GM21360 (cell line): ENCODE measurements around the gene MYLIP.
"Not testable (repeated sequence)": the region's sequence is repeated elsewhere in the genome, so short reads cannot be mapped to it uniquely, and the experiment has no call there.

Source experiments
- ATAC-seq: cut with Tn5 transposase; IDR thresholded peaks from one replicate; pipeline ENCODE4 v1.9.1; 2021; ENCODE audit warnings: mild to moderate bottlenecking, moderate library complexity; ENCODE audit not compliant: unreplicated experiment

MYLIP gene

DNA sequence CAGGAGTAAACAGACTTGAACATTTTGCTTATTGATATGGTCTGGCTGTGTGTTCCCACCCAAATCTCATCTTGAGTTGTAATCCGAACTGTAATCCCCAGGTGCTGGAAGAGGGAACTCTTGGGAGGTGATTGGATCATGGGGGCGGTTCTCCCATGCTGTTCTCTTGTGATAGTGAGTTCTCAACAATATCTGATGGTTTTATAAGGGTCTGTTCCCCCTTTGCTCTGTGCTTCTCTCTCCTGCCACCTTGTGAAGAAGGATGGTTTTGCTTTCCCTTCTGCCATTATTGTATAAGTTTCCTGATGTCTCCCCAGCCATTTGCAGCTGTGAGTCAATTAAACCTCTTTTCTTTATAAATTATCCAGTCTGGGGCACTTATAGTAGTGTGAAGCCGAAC lies 40.0 kb downstream of the MYLIP start:
- ATAC-seq: no peak

DNA sequence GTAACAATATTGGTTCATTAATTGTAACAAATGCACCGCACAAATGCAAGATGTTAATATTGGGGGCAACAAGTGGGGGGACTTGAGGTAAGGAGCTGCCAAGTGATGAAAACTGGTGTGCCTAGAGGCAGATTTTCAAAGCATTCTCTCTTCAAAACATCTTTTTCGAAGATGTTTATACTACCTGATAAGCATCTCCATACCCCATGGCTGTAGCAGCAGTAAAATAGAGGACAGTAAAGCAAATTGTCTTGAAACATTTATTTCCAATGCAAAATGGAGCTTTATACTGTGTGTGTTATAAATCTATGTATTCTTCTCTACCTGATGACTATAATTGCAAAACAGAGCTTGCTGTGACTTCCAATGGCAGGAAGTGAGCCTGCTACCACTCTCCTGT lies 42.5 kb downstream of the MYLIP start:
- ATAC-seq: no peak

DNA sequence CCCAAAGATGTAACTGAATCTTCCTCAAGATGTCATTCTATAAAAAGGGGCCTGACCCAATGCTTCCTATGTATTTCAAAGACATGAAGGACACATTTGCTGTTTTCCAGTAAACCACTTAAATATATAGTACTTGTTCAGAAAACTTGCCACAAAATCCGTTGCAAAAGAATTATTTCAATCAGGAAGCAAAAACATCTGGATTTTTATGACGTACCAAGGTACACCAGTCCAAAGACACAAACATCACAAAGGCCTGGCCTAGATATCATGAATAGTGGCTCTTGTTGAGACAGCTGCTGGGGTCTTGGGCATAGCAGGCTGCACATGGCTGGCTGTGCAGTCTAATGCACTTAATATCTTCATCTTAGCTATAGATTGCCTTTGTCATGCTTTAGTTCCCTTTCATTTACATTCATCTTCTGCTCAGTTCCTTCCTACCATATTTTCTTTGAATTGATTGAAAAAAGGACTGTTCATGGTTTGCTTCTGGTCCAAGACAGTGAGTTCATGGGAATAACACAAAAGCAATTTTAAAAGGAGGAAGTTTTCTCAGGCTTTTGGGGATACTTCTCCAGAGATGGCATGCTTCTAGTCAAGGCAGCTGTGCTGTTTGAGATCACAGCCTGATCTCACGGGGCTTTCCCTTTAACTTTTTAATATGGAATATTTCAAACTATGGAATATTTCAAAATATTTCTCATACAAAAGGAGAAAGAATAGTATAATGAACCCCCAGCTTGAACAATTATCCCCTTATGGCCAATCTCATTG lies 44.5 kb downstream of the MYLIP start:
- ATAC-seq: no peak

DNA sequence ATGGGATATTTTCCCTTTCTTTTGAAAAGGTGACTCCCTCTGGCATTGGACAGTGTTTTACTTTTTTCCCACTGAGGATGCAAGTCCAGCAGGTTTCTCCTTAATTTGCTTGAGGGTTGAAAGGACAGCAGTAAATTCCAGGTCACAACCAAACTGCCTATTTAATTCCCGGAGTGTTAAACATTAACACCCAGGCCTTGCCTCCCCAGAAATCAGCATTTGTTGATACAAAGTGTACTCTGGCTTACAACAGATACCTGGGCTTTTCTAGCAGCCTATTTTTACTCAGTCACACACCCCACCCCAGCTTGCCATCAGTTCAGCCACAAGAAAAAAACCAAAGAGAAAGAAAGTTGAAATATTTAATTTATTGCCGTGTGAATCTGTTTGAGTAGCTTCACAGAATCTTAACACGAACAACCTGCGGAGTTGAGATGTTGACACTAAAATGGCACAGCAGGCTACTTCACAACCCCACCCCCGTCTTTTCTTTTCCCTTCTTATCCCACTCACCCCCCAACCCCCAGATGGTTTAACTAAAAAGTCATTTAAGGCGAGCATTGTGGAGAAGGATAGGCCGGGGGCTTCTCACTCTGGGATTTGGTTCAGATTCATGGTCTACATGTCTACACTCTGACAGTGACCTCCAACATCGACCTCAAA lies 45.7 kb downstream of the MYLIP start:
- no peak for ATAC-seq

DNA sequence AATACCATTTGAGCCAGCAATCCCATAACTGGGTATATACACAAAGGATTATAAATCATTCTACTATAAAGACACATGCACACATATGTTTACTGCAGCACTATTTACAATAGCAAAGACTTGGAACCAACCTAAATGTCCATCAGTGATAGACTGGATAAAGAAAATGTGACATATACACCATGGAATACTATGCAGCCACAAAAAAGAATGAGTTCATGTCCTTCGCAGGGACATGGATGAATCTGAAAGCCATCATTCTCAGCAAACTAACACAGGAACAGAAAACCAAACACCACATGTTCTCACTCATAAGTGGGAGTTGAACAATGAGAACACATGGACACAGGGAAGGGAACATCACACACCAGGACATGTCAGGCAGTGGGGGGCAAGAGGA lies 47.7 kb downstream of the MYLIP start:
- not testable (repeated sequence) for ATAC-seq

DNA sequence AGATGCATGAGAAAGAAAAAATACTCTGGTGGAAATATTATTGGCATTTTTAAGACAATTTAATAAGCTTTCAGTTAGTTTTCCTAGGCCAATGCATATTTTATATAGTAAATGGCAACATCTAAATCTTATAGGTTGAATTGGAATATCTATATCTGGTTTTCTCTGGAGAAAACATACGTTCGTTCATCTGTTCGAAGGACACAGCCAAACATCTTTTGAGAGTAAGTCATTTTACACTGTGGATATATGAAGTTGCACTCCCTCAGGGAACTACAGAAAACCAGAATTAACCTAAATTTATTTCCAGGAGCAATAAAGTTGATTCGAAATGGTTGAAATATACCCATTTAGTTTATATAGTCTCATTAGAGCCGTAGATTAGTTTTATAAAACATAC lies 49.0 kb downstream of the MYLIP start:
- ATAC-seq: no peak

DNA sequence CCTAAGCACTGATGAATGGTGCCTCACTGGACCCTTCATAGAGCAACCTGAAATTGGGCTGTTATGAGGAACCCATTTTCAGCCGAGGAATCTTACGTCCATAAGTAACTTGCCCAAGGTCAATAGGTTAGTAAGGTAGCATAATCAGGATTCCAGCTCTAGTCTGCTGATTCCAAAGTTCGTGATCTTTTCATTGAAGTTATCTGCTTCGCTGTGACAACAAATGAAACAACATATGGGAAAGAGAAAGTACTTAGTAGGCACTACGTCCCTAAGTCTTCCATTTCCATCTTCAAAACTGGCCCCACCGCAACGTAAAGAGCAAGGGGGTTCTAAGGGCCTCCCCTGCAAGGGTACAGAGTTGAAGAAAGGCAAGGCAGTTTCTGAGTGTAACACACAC lies 49.5 kb downstream of the MYLIP start:
- no peak for ATAC-seq

DNA sequence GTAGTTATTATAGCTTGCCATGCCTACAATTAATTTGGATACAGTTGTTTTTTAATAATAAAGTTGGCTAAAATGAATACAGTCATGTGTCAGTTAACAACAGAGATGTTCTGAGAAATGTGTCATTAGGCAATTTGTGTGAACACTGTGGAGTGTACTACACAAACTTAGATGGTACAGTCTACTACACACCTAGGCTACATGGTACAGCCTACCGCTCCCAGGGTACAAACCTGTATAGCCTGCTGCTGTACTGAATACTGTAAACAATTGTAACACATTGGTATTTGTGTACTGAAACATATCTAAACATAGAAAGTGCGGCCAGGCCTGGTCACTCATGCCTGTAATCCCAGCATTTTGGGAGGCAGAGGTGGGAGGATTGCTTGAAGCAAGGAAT lies 50.2 kb downstream of the MYLIP start:
- no peak for ATAC-seq

DNA sequence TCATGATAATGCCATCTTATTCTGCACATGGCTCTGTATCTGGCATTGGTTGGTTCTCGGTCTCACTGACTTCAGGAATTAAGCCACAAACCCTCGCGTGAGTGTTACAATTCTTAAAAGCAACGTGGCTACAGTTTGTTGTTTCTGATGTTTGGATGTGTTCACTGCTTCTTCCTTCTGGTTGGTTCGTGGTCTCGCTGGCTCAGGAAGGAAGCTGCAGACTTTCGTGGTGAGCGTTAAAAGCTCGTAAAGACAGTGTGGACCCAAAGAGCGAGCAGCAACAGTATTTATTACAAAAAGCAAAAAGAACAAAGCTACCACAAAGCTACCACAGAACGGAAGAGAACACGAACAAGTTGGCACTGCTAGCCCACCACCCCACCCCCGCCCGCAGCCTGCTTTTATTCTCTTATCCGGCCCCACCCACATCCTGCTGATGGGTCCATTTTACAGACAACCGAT lies 51.1 kb downstream of the MYLIP start:
- ATAC-seq: no peak

DNA sequence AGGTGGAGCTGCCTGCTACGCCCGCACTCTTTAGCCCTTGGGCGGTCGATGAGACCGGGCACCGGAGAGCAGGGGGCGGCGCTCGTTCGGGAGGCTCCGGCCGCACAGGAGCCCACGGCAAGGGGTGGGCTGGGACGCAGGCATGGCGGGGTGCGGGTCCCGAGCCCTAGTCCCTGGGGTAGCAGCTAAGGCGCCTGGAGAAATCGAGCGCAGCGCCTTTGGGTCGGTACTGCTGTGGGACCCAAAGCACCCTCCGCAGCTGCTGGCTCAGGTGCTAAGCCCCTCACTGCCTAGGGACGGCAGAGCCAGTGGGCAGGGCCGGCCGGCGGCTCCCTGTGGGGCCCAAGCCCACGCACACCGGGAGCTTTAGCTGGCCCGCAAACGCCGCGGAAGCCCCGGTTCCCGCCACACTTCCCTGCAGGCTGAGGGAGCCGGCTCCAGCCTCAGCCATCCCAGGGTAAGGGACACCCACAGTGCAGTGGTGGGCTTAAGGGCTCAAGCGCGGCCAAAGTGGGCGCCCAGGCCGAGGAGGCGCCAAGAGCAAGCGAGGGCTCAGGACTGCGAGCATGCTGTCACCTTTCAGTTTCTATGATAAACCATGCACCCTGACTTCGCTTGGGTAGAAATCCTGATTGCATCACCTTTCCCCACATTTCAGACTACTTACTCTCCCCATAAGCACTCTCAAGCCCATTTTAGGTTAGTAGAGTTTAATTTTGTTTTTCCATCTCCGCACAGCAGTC lies 52.0 kb downstream of the MYLIP start:
- no peak for ATAC-seq

DNA sequence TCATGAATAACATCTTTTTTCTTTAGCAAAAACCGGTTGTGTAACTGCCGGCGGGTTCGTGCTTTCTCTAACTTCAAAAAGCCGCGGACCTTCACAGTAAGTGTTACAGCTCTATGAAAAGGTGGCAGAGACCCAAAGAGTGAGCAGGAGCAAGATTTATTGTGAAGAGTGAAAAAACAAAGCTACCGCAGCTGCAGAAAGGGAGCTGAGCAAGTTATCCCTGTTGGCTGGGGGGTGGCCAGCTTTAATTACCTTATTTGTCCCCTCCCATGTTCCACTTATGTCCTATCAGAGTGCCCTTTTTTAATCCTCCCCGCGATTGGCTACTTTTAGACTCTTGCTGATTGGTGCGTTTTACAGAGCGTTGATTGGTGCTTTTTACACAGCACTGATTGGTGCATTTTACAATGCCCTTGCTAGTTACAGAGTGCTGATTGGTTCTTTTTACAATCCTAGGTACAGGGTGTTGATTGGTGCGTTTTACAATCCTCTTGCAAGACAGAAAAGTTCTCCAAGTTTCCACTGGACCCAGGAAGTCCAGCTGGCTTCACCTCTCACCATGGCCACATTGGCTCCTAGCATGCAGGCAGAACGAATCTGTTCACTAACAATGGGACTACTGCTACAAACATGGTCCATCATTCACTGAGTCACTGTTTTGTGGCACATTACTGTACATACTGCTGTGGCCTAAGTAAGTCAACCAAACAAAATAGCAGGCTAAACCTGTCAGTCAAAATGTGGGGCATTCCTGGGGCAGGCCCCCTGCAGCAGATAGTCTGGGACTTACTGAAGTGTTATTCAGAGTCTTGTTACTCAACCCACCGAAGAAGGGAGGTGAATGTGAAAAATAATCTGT lies 52.8 kb downstream of the MYLIP start:
- ATAC-seq: no peak

DNA sequence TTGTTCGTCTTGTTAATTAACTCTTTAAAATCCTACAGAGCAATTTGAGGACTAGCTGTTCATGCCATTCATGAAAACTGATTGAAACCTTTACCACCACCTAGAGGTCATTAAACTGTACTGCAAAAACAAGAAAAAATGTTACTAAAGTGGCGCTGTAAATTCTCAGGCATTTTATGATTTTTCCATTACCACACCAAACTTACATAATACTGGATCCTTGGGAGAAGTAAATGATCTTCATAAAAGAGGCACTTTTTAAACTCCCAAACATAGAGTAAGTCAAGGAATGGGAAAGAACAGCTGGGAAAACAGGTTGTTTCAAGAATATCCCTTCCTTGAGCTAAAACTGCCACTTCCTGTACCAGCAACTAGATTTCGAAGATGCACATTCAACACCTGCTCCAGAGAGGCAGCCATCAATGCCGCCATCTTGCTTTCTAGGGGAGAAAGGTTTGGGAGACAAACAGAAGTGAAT lies 54.3 kb downstream of the MYLIP start:
- no peak for ATAC-seq

DNA sequence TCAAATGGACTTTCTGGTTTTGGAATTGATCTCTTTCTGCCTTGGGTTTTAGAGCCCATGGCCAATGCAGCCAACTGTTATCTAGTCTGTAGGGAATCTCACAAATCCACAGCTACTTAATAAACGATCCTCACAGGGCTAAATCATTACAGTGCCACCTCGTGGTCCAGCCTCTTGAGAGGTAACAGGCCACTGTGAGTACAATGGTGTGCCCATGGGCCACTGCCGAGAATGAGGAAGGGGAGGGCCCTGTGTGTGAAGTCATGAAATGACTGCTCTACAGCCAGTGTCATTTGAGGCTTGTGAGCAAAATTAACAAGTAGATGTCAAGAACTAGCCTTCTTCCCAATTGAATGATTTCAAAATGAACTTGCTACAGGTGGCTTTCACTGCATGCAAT lies 55.2 kb downstream of the MYLIP start:
- no peak for ATAC-seq

DNA sequence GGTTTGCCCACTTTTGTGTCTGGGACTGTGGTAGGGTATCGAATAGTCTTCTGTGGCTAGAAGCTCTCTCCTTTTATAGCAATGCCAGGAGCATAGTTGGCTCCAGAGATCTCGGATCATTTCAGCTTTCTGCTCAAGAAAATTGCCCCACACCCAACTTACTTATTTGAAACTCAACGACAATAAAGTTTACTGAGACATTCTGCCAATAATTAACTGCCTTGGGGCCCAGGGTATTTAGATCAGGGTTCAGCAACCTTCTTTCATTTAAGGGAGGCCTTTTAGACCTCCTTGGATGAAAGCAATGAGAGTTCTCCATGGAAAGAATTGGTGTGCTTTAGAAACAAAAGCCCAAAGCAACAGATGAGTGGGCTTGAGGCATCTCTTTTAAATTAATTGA lies 55.7 kb downstream of the MYLIP start:
- ATAC-seq: no peak

DNA sequence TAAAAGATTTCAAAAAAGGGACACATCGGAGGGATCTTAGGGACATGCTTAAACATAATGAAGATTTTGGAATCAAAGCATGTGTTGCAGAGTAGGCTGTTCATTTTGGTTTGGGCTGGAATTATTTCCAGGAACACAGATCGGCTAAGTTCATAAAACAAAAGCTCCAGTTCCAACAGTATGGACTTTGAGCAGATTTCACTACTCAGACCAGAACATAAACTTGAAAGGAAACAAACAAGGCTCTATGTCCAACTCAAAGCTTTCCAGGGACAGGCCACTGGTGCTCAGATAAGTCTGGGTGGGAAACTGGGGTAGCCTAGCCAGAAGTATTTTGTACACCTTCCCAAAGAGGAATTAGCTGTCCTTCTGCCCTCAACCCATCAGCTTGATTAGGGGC lies 58.3 kb downstream of the MYLIP start:
- no peak for ATAC-seq

DNA sequence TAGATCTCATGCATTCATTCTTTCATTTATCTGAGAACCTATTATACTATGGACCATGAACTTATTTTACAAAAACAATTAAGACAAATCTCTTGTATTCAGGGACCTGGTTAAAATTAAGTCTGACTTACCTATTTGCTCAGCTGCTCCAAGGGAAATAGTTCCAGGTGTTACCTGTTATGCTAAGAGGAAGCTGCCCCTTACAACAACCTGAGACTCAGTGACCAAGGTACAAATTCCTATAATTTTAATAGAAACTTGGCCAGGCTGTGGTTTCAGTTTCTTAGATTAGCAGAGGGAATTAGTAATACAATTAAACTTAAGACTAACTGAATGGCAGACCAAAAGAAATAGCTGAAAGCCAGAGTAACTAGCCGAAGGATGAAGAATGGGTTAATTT lies 61.3 kb downstream of the MYLIP start:
- no peak for ATAC-seq

DNA sequence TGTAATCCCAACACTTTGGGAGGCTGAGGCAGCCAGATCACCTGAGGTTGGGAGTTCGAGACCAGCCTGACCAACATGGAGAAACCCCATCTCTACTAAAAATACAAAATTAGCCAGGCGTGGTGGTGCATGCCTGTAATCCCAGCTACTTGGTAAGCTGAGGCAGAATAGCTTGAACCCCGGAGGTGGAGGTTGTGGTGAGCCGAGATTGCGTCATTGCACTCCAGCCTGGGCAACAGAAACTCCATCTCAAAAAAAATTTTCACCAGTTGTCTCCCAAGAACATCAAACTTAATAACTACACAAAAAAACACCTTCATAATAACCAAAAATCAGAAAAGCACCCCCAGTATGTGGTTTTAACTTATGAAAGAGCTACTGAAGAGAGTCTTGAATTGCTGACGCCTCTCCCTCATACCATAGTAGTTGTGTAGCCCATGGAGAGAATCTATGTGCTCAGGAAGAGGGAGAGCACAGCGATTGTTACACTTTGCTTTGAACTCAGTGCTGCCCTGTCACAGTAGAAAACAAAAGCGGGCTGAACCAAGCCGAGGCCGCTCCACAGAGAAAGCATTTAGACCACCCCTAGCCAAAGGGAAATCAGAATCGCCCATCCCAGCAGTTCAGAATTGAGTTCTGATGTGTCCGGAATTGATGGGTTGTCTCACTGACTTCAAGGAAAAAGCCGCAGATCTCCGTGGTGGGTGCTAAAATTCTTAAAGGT lies 67.5 kb downstream of the MYLIP start:
- ATAC-seq: no peak

DNA sequence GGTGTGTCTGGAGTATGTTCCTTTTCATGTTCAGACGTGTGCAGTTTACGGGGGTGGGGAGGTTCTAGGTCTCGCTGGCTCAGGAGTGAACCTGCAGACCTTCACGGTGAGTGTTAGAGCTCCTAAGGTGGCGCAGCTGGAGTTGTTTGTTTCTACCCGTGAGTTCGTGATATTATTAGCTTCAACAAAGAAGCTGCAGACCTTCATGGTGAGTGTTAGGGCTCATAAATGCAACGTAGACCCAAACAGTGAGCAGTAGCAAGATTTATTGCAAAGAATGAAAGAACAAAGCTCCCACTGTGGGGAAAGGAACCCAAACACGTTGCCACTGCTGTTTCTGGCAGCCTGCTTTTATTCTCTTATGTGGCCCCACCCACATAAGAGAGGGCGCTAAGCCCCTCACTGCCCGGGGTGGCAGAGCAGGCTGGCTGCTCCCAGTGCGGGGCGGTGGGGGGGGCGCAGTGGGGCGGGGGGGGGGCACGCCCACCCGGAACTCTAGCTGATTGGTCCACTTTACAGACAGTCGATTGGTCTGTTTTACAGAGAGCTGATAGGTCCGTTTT lies 68.2 kb downstream of the MYLIP start:
- no peak for ATAC-seq
